Endothelial cell of umbilical vein (primary cell): ENCODE data around the gene EPB41L1.

Experiments
- EZH2 ChIP-seq: IDR thresholded peaks from 2 replicates; pipeline ENCODE4 v1.6.1; 2012; ENCODE audit warnings: borderline replicate concordance, low read depth, mild to moderate bottlenecking, moderate library complexity, low read length, inconsistent platforms; ENCODE audit not compliant: severe bottlenecking
- FOS ChIP-seq: IDR thresholded peaks from 2 replicates; pipeline ENCODE4 v1.6.1; 2011; ENCODE audit warnings: mild to moderate bottlenecking, low read length, moderate library complexity, borderline replicate concordance; ENCODE audit not compliant: insufficient read depth
- GATA2 ChIP-seq: IDR thresholded peaks from 2 replicates; pipeline ENCODE4 v1.7.0; 2011; ENCODE audit warnings: low read depth, mild to moderate bottlenecking, moderate library complexity, mixed read lengths, low read length; ENCODE audit not compliant: insufficient read length, insufficient read depth
- JUN ChIP-seq: IDR thresholded peaks from 2 replicates; pipeline ENCODE4 v1.6.1; 2011; ENCODE audit warnings: borderline replicate concordance, low read depth; ENCODE audit not compliant: insufficient read length, insufficient read depth
- MYC ChIP-seq: IDR thresholded peaks from one replicate; pipeline ENCODE4 v1.6.1; 2011; ENCODE audit warnings: mild to moderate bottlenecking, low read depth, low read length
- POLR2A ChIP-seq: IDR thresholded peaks from 2 replicates; pipeline ENCODE4 v1.6.1; 2012; ENCODE audit warnings: low read depth, mild to moderate bottlenecking, control low read depth, low read length
- POLR2AphosphoS5 ChIP-seq: IDR thresholded peaks from 2 replicates; pipeline ENCODE4 v1.6.1; 2012; ENCODE audit warnings: low read depth, mild to moderate bottlenecking, control low read depth, low read length, moderate library complexity; ENCODE audit not compliant: insufficient read depth
- TF ChIP-seq, protein P1 (sequence below), 2 donors: IDR thresholded peaks; 1 replicate in 1 of 2; 2 replicates in 1 of 2; pipeline ENCODE4 v1.5.1; 2011; ENCODE audit warnings: low read length in 2 of 2, mild to moderate bottlenecking in 2 of 2, moderate library complexity in 2 of 2, control low read depth in 1 of 2, inconsistent platforms in 1 of 2, low read depth in 1 of 2; ENCODE audit not compliant: insufficient read depth in 1 of 2; ENCODE audit errors: extremely low read depth in 1 of 2
- TF ChIP-seq, protein P2 (sequence below): IDR thresholded peaks from 2 replicates; pipeline ENCODE4 v1.6.1; 2011; ENCODE audit not compliant: insufficient read depth, insufficient read length

DNA sequence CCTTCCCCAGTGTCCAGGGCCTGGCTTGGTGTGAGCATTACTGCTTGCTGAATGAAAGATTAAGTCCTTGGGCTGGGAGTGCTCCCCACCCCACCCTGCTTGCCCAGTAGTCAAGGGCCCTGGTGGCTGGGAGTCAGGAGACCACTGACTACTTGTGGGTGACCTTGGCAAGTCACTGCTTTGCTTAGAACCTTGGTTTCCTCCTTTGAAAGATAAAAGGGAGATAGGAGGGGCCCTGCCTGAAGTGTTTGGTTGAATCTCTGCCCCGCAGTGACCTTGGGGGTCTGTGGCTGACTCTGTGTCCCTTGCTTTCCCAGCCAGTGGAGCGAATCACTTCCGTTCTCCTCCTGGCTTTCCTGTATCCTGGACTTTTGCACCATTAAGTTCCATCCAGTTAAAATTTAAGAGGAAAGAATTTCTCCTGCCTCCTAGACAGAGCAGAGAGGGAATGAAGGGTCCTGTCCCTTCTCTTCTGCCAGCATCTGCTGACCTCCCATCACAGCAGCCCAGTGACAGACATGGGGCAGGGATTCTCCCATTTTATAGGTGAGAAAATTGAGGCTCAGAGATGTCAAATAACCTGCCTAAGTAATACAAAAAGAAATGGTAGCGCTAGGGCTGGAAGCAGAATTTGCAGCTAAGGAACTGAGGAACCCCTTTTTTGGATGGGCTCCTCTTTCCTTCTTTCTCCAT is 3.5 kb upstream of the EPB41L1 start:
- TF ChIP-seq EZH2 (no peak), POLR2A (no peak), POLR2AphosphoS5 (no peak), JUN (no peak), MYC (no peak), GATA2 (peak; percentile 81), FOS (no peak)
- TF ChIP-seq, protein P1, sequence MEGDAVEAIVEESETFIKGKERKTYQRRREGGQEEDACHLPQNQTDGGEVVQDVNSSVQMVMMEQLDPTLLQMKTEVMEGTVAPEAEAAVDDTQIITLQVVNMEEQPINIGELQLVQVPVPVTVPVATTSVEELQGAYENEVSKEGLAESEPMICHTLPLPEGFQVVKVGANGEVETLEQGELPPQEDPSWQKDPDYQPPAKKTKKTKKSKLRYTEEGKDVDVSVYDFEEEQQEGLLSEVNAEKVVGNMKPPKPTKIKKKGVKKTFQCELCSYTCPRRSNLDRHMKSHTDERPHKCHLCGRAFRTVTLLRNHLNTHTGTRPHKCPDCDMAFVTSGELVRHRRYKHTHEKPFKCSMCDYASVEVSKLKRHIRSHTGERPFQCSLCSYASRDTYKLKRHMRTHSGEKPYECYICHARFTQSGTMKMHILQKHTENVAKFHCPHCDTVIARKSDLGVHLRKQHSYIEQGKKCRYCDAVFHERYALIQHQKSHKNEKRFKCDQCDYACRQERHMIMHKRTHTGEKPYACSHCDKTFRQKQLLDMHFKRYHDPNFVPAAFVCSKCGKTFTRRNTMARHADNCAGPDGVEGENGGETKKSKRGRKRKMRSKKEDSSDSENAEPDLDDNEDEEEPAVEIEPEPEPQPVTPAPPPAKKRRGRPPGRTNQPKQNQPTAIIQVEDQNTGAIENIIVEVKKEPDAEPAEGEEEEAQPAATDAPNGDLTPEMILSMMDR (IDR thresholded peaks at IDR 0.05; ENCODE audit: extremely low read depth in 1 of 2, insufficient read depth in 1 of 2, low read depth in 1 of 2, low read length in 2 of 2) = no peak
- TF ChIP-seq, protein P2, sequence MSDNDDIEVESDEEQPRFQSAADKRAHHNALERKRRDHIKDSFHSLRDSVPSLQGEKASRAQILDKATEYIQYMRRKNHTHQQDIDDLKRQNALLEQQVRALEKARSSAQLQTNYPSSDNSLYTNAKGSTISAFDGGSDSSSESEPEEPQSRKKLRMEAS = no peak
